Upper lobe of left lung (tissue), 6 donors: ENCODE measurements around the gene DMRTA1. TPM values are rescaled to one million over a fixed set of nuclear protein-coding genes. Genes with fewer than 3 reads are reported as not detected.
"Not testable (repeated sequence)": the region's sequence is repeated elsewhere in the genome, so short reads cannot be mapped to it uniquely, and the experiment has no call there.

Source experiments
- ATAC-seq, 2 donors: fragments of 200-7000 bp; cut with Tn5 transposase; one replicate each; pipeline ENCODE4 v1.9.1; 2022; ENCODE audit warnings: mild to moderate bottlenecking in 2 of 2, moderate library complexity in 2 of 2; ENCODE audit not compliant: low FRiP score in 2 of 2
- DNase-seq, 2 donors: peaks; one replicate each; pipeline ENCODE4 v3.0.0-alpha.2; 2019 to 2020
- H3K27ac ChIP-seq, 4 donors: fragments of 200-600 bp; sonication (generic); one replicate each; pipeline ENCODE4 v1.5.1; 2016 to 2019
- H3K27me3 ChIP-seq, 4 donors: fragments of 200-600 bp; sonication (generic); one replicate each; pipeline ENCODE4 v1.5.1; 2017 to 2019
- H3K36me3 ChIP-seq, 4 donors: fragments of 200-600 bp; sonication (generic); one replicate each; pipeline ENCODE4 v1.5.1; 2016 to 2019
- H3K4me1 ChIP-seq, 4 donors: fragments of 200-600 bp; sonication (generic); one replicate each; pipeline ENCODE4 v1.5.1; 2018 to 2019
- H3K4me3 ChIP-seq, 4 donors: fragments of 200-600 bp; sonication (generic); one replicate each; pipeline ENCODE4 v1.5.1; 2017 to 2019; ENCODE audit warnings: mild to moderate bottlenecking in 2 of 4, moderate library complexity in 1 of 4
- H3K9me3 ChIP-seq, 4 donors: fragments of 200-600 bp; sonication (generic); one replicate each; pipeline ENCODE4 v1.5.1; 2018 to 2019
- CTCF ChIP-seq, 6 experiments: fragments of 450-650 bp in 4 of 6; fragments of 200-600 bp in 2 of 6; sonication (generic) in 2 of 6; IDR thresholded peaks; one replicate each; pipeline ENCODE4 v1.5.1; 2016 to 2019; ENCODE audit warnings: antibody characterized with exemption in 6 of 6
- EP300 ChIP-seq, 4 donors: sonication (generic); formaldehyde crosslinking; IDR thresholded peaks; one replicate each; pipeline ENCODE4 v1.5.1; 2017; ENCODE audit warnings: antibody characterized with exemption in 4 of 4, control low read depth in 2 of 4
- POLR2A ChIP-seq, 4 donors: fragments of 450-650 bp; IDR thresholded peaks; one replicate each; pipeline ENCODE4 v1.5.1; 2016 to 2017; ENCODE audit warnings: antibody characterized with exemption in 4 of 4, mild to moderate bottlenecking in 2 of 4
- POLR2AphosphoS5 ChIP-seq, 2 donors: sonication (generic); formaldehyde crosslinking; IDR thresholded peaks; one replicate each; pipeline ENCODE4 v1.5.1; 2017; ENCODE audit warnings: antibody characterized with exemption in 2 of 2
- WGBS, 2 donors: methylation state at CpG; one replicate each; pipeline ENCODE4 v1.1.5; 2017 to 2018; 5-methylcytosine and 5-hydroxymethylcytosine counted together
- total RNA-seq, 6 donors: library from RNA; depleted of rRNA in 4 of 6; stranded (reverse); fragments of >200 nt in 4 of 6; gene quantifications; one replicate each; pipeline versions ENCODE4 v1.1.0 to v1.2.1, GENCODE V29; 2016 to 2021
- donor health status: DM: no; HTN: no; CAD: no; lungs with moderate emphysema.
- donor health status: DM: no; HTN: yes; CAD: no; lungs with severe emphysema.

Gene DMRTA1
- total RNA-seq, 6 donors from 2014 or later = 1.3 to 5.7 (median 2.2) TPM

DNA sequence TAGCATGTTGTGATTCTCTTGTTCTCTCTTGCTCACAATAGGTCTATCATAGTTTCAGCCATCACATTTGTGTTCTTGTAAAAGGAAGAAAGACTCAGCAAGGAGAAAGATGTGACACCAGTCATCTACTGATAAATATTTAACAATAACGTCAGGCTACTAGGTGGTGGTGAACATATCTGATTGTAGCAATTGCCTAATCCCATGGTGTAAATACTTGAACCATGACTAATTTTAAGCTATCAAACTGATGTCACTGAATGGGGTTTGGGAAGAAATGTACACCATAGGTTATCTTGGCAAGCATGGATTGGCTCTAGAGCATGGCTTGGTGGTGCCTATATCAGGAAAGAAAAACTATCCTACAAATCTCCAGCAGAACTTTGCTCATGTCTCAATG lies 16.6 kb downstream of the DMRTA1 start:
- Histone ChIP-seq H3K36me3 (no peaks in the 10 kb centered on the region), H3K27me3 (no peaks in the 10 kb centered on the region), H3K4me3 (no peak overlapping the region), H3K9me3 (no peaks in the 10 kb centered on the region), H3K4me1 (no peaks in the 10 kb centered on the region), H3K27ac (no peak overlapping the region)
- WGBS, 2 donors = 57 to 58% methylated on average over 1 of the region's 1 CpG
- ATAC-seq (no peak), DNase-seq (no peak)
- TF ChIP-seq POLR2AphosphoS5 (IDR thresholded peaks at IDR 0.05) (no peak), POLR2A (IDR thresholded peaks at IDR 0.05) (no peak), EP300 (IDR thresholded peaks at IDR 0.05) (no peak), CTCF (IDR thresholded peaks at IDR 0.05) (no peak)

DNA sequence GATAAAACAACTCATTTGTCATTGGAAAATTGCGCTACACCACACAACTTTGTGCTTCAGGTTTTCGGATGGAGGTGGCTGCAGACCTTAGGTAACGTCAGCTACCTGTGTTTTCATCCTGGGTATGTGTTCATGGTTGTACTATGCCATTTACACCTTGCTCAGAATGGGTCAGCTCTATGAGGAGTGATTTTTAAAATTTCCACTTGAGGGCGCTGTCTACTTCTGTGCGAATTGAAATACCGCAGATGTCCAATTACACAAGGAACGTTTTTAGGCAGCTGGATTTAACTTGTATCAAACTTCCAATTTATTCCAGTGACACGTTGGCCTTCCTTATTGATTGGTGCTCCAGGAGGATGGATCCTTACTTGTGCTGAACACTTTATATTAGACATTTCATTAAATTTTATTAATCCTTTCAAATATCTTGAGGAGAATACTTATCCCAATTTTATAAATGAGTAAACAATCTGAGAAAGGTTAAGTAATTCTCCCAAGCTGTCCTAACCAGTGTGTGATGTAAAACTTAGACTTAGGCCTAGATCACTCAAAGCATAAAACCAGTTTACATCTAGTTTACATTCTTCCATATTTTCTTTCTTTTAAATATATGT lies 23.4 kb downstream of the DMRTA1 start:
- WGBS, 2 donors = 4 to 6% methylated on average over 8 of the region's 8 CpGs
- no peaks in the 10 kb centered on the region for H3K4me1 ChIP-seq
- TF ChIP-seq POLR2A (IDR thresholded peaks at IDR 0.05) = no peak
- TF ChIP-seq CTCF (IDR thresholded peaks at IDR 0.05) = peak in 4 of 6 experiments; percentile 43 to 56 (median 51)
- no peaks in the 10 kb centered on the region for H3K9me3 ChIP-seq
- H3K27ac ChIP-seq = no peak overlapping the region
- ATAC-seq (peak in 1 of 2 donors; percentile 78), DNase-seq (no peak)
- no peaks in the 10 kb centered on the region for H3K27me3 ChIP-seq
- H3K4me3 ChIP-seq = no peak overlapping the region
- no peaks in the 10 kb centered on the region for H3K36me3 ChIP-seq

DNA sequence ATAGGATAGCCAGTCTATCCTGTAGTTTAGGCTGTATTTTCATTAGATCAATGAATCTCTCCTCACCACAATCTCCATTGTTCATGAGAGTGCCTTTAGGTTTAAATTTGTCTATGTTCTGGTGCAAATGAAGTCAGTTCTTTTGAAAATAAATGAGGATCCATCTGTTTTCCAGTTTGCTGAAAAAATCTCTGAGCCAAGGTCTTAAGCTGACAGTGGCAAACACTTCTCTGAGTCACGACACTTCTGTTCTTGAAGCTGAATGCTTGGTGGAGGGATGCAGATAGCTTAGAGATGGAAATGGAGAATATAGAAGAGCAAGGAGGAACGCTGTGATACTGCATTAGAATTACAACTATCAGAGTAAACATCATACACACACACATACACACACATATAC lies 34.9 kb downstream of the DMRTA1 start:
- DNase-seq (no peak), ATAC-seq (no peak)
- no peaks in the 10 kb centered on the region for H3K4me1 ChIP-seq
- H3K27me3 ChIP-seq = no peaks in the 10 kb centered on the region
- no peaks in the 10 kb centered on the region for H3K36me3 ChIP-seq
- no peak overlapping the region for H3K27ac ChIP-seq
- WGBS, 2 donors = 77% methylated on average over 2 of the region's 2 CpGs
- TF ChIP-seq CTCF (IDR thresholded peaks at IDR 0.05) (no peak), EP300 (IDR thresholded peaks at IDR 0.05) (no peak), POLR2AphosphoS5 (IDR thresholded peaks at IDR 0.05) (no peak), POLR2A (IDR thresholded peaks at IDR 0.05) (no peak)
- peaks cover 0 to 3% (median 0%) of the 10 kb centered on the region in 4 donors for H3K9me3 ChIP-seq
- no peak overlapping the region for H3K4me3 ChIP-seq

- Histone ChIP-seq H3K27ac (no peak overlapping the region), H3K9me3 (peaks cover 0 to 3% (median 0%) of the 10 kb centered on the region in 4 donors), H3K36me3 (no peaks in the 10 kb centered on the region), H3K27me3 (no peaks in the 10 kb centered on the region), H3K4me3 (no peak overlapping the region), H3K4me1 (no peaks in the 10 kb centered on the region)
- TF ChIP-seq CTCF (IDR thresholded peaks at IDR 0.05) (no peak), POLR2AphosphoS5 (IDR thresholded peaks at IDR 0.05) (no peak), POLR2A (IDR thresholded peaks at IDR 0.05) (no peak), EP300 (IDR thresholded peaks at IDR 0.05) (no peak)
- WGBS, 2 donors = 40 to 61% methylated on average over 1 of the region's 1 CpG
- no peak for ATAC-seq
- DNase-seq = no peak
Observed at GRCh38 chr9:22483528-22484070, 37.0 kb downstream of the DMRTA1 start.

DNA sequence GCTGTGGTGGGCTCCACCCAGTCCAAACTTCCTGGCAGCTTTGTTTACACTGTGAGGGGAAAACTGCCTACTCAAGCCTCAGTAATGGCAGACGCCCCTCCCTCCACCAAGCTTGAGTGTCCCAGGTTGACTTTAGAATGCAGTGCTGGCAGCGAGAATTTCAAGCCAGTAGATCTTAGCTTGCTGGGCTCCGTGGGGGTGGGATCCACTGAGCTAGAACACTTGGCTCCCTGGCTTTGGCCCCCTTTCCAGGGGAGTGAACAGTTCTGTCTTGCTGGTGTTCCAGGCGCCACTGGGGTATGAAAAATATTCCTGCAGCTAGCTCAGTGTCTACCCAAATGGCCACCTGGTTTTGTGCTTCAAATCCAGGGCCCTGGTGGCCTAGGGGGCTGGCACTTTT lies 49.6 kb downstream of the DMRTA1 start:
- H3K9me3 ChIP-seq, H3K4me3 ChIP-seq, H3K4me1 ChIP-seq, H3K36me3 ChIP-seq, DNase-seq, H3K27me3 ChIP-seq, ATAC-seq, H3K27ac ChIP-seq: not testable (repeated sequence)
- WGBS, 2 donors = 47 to 72% methylated on average over 3 to 4 of the region's 4 CpGs
